GM18511 (cell line): Measurements from ENCODE around the gene RAD21L1.

ENCODE experiments used
- ATAC-seq: cut with Tn5 transposase; IDR thresholded peaks from one replicate; pipeline ENCODE4 v1.9.1; 2021; ENCODE audit warnings: mild to moderate bottlenecking, moderate library complexity; ENCODE audit not compliant: unreplicated experiment

The RAD21L1 gene

DNA sequence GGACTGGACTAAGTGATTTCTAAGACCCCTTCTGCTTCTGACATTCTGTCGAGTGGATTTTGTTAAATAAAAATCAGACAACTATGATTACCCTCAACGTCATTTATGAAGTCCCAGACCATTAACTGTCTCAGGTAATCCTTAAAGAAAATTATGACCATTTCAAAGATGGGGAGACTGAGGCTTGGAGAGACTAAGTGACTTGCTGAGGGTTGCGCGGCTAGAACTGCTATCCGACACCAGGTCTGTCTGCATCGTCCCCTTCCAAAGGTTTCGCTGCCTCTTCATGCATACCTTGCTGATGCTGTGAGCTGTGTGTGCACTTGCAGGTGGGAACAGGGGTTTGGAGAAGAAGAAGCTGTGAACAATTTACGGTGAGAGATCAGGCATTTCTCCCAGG lies 43.4 kb downstream of the RAD21L1 start:
- no peak for ATAC-seq

- no peak for ATAC-seq
Measured at GRCh38 chr20:1269850-1270249, 44.0 kb downstream of the RAD21L1 start.

- no peak for ATAC-seq
Measured at GRCh38 chr20:1272368-1273100, 46.7 kb downstream of the RAD21L1 start.

- ATAC-seq = no peak
Measured at GRCh38 chr20:1273366-1273765, 47.5 kb downstream of the RAD21L1 start.

GRCh38 chr20:1274485-1275311 lies 48.9 kb downstream of the RAD21L1 start:
- no peak for ATAC-seq

DNA sequence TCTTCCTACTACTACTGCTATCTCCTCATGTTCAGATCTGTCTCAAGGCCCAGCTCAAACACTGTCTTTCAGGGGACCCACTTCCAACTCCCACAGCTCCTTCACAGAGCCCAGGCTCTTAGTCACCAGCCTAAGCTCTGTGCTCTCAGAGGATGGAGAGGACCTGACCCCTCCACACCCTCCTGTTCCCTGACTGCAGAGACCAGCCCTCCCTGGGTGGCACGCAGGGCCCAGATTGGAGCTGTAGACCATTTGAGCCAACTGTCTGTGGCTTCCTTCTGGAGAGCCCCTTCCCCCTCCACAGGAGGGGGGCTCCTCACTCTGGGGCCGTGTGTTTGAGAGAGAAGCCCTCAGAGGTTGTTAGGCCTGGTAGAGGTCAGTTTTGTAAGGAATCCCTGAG lies 50.1 kb downstream of the RAD21L1 start:
- ATAC-seq = no peak

DNA sequence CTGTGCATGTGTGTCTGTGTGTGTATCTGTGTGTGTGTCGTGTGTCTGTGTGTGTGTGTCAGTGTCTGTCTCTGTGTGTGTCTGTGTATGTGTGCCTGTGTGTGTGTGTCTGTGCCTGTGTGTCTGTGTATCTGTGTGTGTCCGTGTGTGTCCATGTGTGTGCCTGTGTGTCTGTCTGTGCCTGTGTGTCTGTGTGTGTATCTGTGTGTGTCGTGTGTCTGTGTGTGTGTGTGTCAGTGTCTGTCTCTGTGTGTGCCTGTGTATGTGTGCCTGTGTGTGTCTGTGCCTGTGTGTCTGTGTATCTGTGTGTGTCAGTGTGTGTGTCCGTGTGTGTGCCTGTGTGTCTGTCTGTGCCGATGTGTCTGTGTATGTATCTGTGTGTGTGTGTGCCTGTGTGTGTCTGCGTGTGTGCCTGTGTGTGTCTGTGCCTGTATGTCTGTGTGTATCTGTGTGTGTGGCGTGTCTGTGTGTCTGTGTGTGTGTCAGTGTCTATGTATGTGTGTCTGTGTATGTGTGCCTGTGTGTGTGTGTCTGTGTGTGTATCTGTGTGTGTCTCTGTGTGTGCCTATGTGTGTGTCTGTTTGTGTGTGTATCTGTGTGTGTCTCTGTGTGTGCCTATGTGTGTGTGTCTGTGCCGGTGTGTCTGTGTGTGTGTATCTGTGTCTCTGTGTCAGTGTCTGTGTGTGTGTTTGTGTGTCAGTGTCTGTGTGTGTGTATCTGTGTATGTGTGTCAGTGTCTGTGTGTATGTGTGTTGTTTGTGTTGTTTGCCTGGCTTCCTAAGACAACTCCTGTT lies 51.9 kb downstream of the RAD21L1 start:
- no peak for ATAC-seq

DNA sequence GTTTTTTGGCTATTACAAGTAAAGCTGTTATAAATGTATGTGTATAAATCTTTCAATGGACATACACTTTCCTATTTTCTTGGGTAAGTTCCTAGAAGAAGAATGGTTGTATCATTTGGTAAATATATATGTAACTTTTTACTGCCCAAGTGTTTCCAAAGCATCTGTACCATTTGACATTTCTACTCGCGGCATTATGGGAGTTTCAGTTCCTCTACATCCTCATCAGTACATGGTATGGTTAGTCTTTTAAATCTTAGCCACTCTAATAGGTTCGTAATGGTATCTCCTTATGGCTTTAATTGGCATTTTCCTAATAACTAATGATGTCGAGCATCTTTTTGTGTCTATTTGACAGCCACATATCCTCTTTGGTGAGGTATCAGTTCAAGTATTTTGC lies 53.1 kb downstream of the RAD21L1 start:
- no peak for ATAC-seq

GRCh38 chr20:1280195-1281102 lies 54.6 kb downstream of the RAD21L1 start:
- no peak for ATAC-seq

DNA sequence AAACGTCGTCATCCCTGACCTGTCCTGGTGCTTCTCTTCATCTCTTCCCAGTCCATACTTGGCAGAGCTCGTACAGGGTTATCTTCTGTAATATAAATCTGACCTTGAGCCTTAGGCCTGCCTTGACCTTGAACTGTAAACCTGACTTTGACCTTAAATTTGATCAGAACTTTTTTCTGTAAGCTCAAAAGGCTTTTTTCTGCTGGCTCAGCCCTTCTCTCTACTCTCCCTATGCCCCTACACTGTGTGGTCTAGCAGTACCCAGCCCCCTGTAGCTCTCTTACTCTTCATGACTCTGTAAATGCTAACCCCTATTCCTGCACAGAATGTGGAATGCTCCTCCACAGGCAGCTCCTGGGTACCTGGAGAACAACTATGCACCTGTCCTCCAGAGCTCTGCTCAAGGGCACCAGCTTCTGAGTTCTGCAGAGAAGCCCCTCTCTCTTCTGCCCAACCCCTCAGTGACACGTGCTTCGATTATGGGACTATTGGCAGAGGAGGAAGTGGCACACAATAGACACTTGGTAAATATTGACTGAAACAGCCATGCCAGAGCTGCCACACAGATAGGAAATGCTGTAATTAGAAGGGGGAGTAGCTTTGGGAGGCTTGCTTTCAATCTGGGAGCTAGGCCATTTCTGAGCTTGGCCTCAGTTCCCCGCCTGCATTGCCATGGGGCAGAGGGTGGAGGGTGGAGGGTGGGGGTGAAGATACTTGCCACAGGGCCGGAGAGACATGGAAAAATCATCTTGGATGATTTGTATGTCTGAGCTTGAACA lies 55.6 kb downstream of the RAD21L1 start:
- no peak for ATAC-seq

DNA sequence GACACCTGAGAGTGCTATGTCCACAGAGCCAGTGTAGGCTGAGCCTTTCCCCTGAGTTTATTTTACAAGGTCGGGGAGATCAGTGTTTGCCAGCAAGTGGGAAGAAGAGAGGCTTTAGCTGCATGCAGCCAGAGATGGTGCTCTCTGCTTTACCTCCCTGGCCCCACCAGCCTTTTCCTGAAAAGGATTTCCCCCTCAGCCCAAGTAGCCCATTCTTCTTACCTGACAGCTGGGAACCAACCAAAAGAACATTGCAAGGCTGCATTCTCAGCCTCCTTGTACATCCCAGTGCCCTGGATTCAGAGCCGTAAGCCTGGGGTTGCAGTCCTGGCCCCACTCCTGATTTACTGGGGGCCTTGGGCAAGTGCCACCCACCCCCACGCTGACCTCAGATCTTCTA lies 57.1 kb downstream of the RAD21L1 start:
- no peak for ATAC-seq

- no peak for ATAC-seq
Measured at GRCh38 chr20:1283522-1284510, 58.0 kb downstream of the RAD21L1 start.

DNA sequence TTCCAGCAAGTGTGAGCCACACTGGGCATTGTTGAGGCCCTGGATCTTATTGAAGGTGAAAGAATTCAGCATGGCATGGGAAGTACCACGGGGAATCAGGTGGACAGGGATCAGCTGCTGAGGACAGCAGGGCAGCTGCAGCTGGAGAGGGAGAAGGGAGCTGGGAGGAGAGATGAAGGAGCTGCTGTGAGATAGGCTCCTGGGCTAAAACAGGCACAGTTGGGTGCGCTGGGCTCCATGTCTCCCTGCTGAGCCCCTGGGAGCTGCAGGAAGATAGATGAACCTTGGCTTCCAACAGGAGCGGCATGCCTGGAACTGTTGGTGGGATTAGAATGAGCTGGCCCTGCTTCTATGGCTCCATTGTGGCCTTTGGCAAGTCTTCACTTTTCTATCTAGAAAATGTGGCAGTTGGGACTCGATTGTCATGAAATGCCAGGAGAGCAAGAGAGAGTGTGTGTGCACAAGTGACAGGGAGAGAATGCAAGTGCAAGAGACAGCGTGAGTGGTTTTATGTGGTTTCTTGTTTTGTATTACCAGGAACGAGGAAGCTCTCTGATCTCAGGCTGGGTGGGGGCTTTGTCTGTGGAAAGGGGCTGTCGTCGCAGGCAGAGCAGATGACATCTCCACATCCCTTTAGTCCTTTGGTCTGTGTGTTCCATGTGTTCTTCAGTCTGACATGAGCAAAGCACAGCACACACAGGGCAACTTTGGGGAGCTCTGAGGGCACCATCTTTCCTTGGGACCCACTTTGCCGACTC lies 60.6 kb downstream of the RAD21L1 start:
- no peak for ATAC-seq

GRCh38 chr20:1287306-1287705 lies 61.5 kb downstream of the RAD21L1 start:
- ATAC-seq = no peak

DNA sequence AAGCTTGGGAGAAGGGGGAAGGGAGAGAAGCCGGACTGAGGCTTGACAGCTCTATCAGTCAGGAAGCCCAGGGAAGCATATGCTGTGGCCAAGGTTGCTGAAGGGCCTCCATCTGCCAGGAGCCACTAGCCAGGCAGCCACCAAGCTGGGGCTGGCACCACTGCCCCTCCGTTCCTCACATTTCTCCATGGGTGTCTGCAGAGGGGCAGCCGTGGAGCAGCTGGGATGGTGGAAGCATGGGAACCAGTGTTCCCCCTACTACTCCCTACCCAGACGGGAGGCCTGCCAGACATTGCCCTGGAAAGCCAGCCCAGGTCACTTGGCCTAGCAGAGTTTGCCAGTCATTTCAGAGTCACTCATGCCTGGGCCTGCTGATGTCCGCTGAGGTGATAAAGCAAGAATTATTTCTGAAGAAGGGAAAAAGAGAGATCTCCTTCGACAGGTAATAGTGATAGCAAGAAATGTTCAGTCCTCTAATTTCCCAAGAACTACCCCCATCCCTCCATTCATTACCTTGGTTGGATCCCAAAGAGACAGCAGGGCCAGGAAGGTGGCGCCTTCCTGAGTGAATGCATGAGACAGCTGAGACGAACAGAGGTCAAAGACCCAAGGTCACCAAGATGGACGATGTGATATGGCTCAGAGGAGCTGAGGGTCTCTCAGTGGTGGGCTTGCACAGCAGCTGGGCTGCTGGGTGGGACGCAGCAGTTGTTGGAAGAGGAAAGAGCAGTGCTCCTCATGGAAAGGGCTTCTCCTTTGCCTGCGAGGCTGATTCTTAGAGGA lies 62.1 kb downstream of the RAD21L1 start:
- ATAC-seq = no peak

- ATAC-seq = no peak
Measured at GRCh38 chr20:1291191-1291741, 65.4 kb downstream of the RAD21L1 start.

DNA sequence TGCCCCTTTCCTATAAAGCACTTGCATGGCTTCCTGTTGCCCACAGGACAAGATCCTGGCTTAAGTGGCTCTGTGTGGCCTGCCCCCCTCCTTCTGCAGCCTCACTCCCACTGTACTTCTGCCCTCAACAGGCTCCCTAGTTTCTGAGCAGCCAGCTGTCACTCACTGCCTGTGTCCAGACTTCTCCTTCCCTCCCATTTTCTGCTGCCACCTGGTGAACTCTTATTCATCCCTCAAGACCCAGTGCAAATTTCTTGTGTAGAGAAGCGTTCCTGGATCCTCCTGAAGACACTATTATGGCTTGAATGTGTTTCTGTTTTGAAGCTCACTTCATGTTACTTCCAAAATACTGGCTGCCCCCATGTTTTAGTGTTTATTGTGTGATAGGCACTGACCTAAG lies 66.8 kb downstream of the RAD21L1 start:
- ATAC-seq = no peak
